OCI-LY3 (cell line): ENCODE measurements around the gene C7orf33.

Experiments
- EZH2phosphoT487 ChIP-seq: fragments of 200-600 bp; shearing (Covaris generic); IDR thresholded peaks from 2 replicates; pipeline ENCODE4 v1.6.1; 2018; ENCODE audit warnings: antibody characterized with exemption, mixed run types, low read depth
- TF ChIP-seq, protein P1 (sequence below): fragments of 200-600, 300-600 bp; sonication (generic); IDR thresholded peaks from 2 replicates; pipeline ENCODE4 v1.5.1; 2014; ENCODE audit warnings: antibody characterized with exemption, low read length, low read depth

DNA sequence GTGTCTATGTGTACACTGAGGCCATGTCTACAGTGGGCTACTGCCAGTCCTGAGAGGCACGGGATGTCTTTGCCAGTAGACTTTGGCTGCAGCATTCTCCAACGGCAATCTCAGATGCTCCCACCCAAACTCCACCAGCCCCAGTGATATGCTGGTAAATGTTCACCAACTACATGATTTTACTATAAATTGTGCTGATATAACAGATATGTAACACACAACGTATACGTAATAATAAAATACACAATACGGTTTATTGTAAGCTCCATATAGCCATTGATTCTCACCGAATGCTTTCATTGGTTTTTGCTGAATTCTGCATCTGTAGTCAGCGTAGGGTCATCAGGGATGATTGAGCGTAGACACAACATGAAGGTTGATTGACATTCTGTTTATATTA, 47.3 kb upstream of the C7orf33 start:
- TF ChIP-seq, protein P1, sequence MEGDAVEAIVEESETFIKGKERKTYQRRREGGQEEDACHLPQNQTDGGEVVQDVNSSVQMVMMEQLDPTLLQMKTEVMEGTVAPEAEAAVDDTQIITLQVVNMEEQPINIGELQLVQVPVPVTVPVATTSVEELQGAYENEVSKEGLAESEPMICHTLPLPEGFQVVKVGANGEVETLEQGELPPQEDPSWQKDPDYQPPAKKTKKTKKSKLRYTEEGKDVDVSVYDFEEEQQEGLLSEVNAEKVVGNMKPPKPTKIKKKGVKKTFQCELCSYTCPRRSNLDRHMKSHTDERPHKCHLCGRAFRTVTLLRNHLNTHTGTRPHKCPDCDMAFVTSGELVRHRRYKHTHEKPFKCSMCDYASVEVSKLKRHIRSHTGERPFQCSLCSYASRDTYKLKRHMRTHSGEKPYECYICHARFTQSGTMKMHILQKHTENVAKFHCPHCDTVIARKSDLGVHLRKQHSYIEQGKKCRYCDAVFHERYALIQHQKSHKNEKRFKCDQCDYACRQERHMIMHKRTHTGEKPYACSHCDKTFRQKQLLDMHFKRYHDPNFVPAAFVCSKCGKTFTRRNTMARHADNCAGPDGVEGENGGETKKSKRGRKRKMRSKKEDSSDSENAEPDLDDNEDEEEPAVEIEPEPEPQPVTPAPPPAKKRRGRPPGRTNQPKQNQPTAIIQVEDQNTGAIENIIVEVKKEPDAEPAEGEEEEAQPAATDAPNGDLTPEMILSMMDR: no peak
- TF ChIP-seq EZH2phosphoT487: no peak
